Right lobe of liver (tissue), 4 donors: ENCODE results near the gene PRELID2.

Experiments
- POLR2A ChIP-seq: fragments of 450-650 bp; IDR thresholded peaks from one replicate; pipeline ENCODE4 v1.6.1; 2017; ENCODE audit warnings: antibody characterized with exemption, mild to moderate bottlenecking
- TF ChIP-seq, protein P1 (sequence below), 4 donors: fragments of 200-600 bp in 3 of 4; fragments of 450-650 bp in 1 of 4; IDR thresholded peaks; one replicate each; pipeline versions ENCODE4 v1.5.1 to v1.8.0; 2016 to 2022; ENCODE audit warnings: antibody characterized with exemption in 4 of 4, mild to moderate bottlenecking in 2 of 4
- donor health status: DM: no; HTN: no; CAD: no.
- donor health status: DM: no; HTN: no; CAD: no.
- donor health status: DM: no; HTN: yes; CAD: no.

DNA sequence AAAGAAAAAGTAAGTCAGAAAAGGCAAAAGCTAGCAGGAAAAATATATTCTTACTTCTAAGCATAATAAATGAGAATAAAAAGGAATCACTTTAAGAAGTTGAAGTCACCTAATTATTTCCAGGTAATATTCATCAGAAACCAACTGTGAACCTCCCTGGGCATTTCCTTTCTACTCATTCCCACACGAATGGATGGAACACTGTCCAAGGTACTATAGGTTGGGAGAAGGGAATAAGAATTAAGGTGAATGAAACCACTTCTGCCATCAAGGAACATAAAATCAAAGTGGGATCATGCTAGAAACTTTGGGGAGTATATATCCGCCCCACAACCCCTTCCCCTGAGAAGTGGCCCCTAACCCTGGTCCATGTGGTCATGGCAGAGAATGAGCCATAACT lies 41.6 kb downstream of the PRELID2 start:
- no peak for TF ChIP-seq POLR2A
- TF ChIP-seq, protein P1, sequence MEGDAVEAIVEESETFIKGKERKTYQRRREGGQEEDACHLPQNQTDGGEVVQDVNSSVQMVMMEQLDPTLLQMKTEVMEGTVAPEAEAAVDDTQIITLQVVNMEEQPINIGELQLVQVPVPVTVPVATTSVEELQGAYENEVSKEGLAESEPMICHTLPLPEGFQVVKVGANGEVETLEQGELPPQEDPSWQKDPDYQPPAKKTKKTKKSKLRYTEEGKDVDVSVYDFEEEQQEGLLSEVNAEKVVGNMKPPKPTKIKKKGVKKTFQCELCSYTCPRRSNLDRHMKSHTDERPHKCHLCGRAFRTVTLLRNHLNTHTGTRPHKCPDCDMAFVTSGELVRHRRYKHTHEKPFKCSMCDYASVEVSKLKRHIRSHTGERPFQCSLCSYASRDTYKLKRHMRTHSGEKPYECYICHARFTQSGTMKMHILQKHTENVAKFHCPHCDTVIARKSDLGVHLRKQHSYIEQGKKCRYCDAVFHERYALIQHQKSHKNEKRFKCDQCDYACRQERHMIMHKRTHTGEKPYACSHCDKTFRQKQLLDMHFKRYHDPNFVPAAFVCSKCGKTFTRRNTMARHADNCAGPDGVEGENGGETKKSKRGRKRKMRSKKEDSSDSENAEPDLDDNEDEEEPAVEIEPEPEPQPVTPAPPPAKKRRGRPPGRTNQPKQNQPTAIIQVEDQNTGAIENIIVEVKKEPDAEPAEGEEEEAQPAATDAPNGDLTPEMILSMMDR (IDR thresholded peaks at IDR 0.05) = no peak
